HepG2 (cell line): ENCODE measurements around the gene ZNF524. TPM values are rescaled to one million over a fixed set of nuclear protein-coding genes. Genes with fewer than 3 reads are reported as not detected.
A peak's percentile ranks its signal among the peaks of the same experiment; 100 is the strongest.

ENCODE experiments used
- ATF1 ChIP-seq: IDR thresholded peaks from 2 replicates; pipeline ENCODE4 v1.6.1; 2016; ENCODE audit warnings: mild to moderate bottlenecking, control low read depth
- ATF7-NPFF ChIP-seq: sonication (generic); formaldehyde crosslinking; IDR thresholded peaks from 2 replicates; pipeline ENCODE4 v1.8.1; 2023; ENCODE audit warnings: mild to moderate bottlenecking, low read depth, missing genetic modification reagents, moderate library complexity
- BRF2 ChIP-seq: sonication (generic); formaldehyde crosslinking; IDR thresholded peaks from 2 replicates; pipeline ENCODE4 v1.8.1; 2022; ENCODE audit warnings: mild to moderate bottlenecking, missing genetic modification reagents
- CTCF ChIP-seq: sonication (generic); formaldehyde crosslinking; IDR thresholded peaks from 2 replicates; pipeline ENCODE4 v1.5.0; 2020; ENCODE audit warnings: mild to moderate bottlenecking, missing genetic modification reagents, moderate library complexity
- KAT8 ChIP-seq: IDR thresholded peaks from 2 replicates; pipeline ENCODE4 v1.6.1; 2016; ENCODE audit warnings: missing genetic modification reagents, missing compliant biosample characterization
- NBN ChIP-seq: fragments of 450-650 bp; conservative IDR thresholded peaks from 2 replicates; pipeline ENCODE4 v1.6.1; 2017
- NKX3-1 ChIP-seq: sonication (generic); formaldehyde crosslinking; IDR thresholded peaks from 2 replicates; pipeline ENCODE4 v1.5.0; 2020; ENCODE audit warnings: missing genetic modification reagents
- PRPF4 ChIP-seq: fragments of 200-400 bp; formaldehyde crosslinking; IDR thresholded peaks from 2 replicates; pipeline ENCODE4 v1.6.1; 2016; ENCODE audit warnings: low read length, low read depth; ENCODE audit not compliant: poor library complexity, severe bottlenecking
- RARG ChIP-seq: sonication (generic); formaldehyde crosslinking; IDR thresholded peaks from 2 replicates; pipeline ENCODE4 v1.4.0; 2020; ENCODE audit warnings: low read depth, mild to moderate bottlenecking, missing genetic modification reagents
- SIN3B ChIP-seq: fragments of 150-350 bp; IDR thresholded peaks from 2 replicates; pipeline ENCODE4 v1.6.1; 2014; ENCODE audit warnings: low read length
- SIX4 ChIP-seq: sonication (generic); formaldehyde crosslinking; IDR thresholded peaks from 2 replicates; pipeline ENCODE4 v1.4.0; 2020; ENCODE audit warnings: missing genetic modification reagents
- STAT6 ChIP-seq: sonication (generic); formaldehyde crosslinking; IDR thresholded peaks from 2 replicates; pipeline ENCODE4 v1.4.0; 2020; ENCODE audit warnings: missing genetic modification reagents, mild to moderate bottlenecking, borderline replicate concordance
- ZBTB38 ChIP-seq: sonication (generic); formaldehyde crosslinking; IDR thresholded peaks from 2 replicates; pipeline ENCODE4 v1.5.1; 2020; ENCODE audit warnings: mild to moderate bottlenecking, missing genetic modification reagents
- ZNF205 ChIP-seq: IDR thresholded peaks from 2 replicates; pipeline ENCODE4 v1.6.1; 2018; ENCODE audit warnings: missing biosample characterization, missing genetic modification reagents
- ZNF30 ChIP-seq: sonication (generic); formaldehyde crosslinking; IDR thresholded peaks from 2 replicates; pipeline ENCODE4 v1.5.0; 2020; ENCODE audit warnings: mild to moderate bottlenecking, missing genetic modification reagents
- ZNF691 ChIP-seq: sonication (generic); formaldehyde crosslinking; IDR thresholded peaks from 2 replicates; pipeline ENCODE4 v1.4.0; 2020; ENCODE audit warnings: missing genetic modification reagents, low read depth, mild to moderate bottlenecking, borderline replicate concordance
- ZNF770 ChIP-seq: sonication (generic); formaldehyde crosslinking; IDR thresholded peaks from 2 replicates; pipeline ENCODE4 v1.5.0; 2020; ENCODE audit warnings: mild to moderate bottlenecking, missing genetic modification reagents
- ZNF816 ChIP-seq: sonication (generic); formaldehyde crosslinking; IDR thresholded peaks from 2 replicates; pipeline ENCODE4 v1.8.0; 2022; ENCODE audit warnings: missing genetic modification reagents, mild to moderate bottlenecking, borderline replicate concordance
- ZSCAN31 ChIP-seq: sonication (generic); formaldehyde crosslinking; IDR thresholded peaks from 2 replicates; pipeline ENCODE4 v1.5.0; 2020; ENCODE audit warnings: low read depth, mild to moderate bottlenecking, missing genetic modification reagents
- ZXDC ChIP-seq: sonication (generic); formaldehyde crosslinking; IDR thresholded peaks from 2 replicates; pipeline ENCODE4 v1.5.0; 2020; ENCODE audit warnings: mild to moderate bottlenecking, missing genetic modification reagents
- polyA plus RNA-seq, 8 experiments: library from polyadenylated mRNA; depleted of rRNA in 3 of 8; stranded (reverse) in 7 of 8; unstranded in 1 of 8; fragments of >200 nt; fragmentation: Illumina TruSeq in 4 of 8; extraction: Trizol in 4 of 8; gene quantifications; 2 replicates each; pipeline versions ENCODE4 v1.2.1 to v1.2.3, GENCODE V29; 2011 to 2016; ENCODE audit warnings: low read depth in 4 of 8, missing spikeins in 1 of 8, mixed read lengths in 1 of 8; ENCODE audit not compliant: insufficient read depth in 1 of 8
- total RNA-seq, 5 experiments: library from RNA; depleted of rRNA; stranded (reverse); fragments of >200 nt; fragmentation: Illumina TruSeq; extraction: Trizol; gene quantifications; 2 replicates each; pipeline ENCODE4 v1.2.3, GENCODE V29; 2016; ENCODE audit warnings: low read depth in 1 of 5

The ZNF524 gene
- total and polyA plus RNA-seq, 2 of the 13 experiments (the other 11 are each of a cell fraction or from before 2014, with no cell fraction given) = 3.2 to 4.6 TPM

GRCh38 chr19:55554741-55555152 is 45.3 kb upstream of the ZNF524 start (continued):
- TF ChIP-seq ATF7-NPFF (CRISPR knock-in tag) = no peak
- no peak for TF ChIP-seq ZNF770
- TF ChIP-seq CTCF = no peak
- no peak for TF ChIP-seq ZNF816 (CRISPR knock-in tag)
- no peak for TF ChIP-seq SIN3B
- 0 out of 2 replicates have a peak, but pooled peaks have one; percentile 27 for TF ChIP-seq ZNF205 (CRISPR knock-in tag)
- TF ChIP-seq ZXDC (CRISPR knock-in tag) = no peak
- TF ChIP-seq RARG (CRISPR knock-in tag) = no peak
- TF ChIP-seq KAT8 (CRISPR knock-in tag) = peak; percentile 73
- no peak for TF ChIP-seq STAT6
- no peak for TF ChIP-seq NKX3-1 (CRISPR knock-in tag)
- TF ChIP-seq ATF1 (CRISPR knock-in tag) = no peak
- no peak for TF ChIP-seq ZBTB38
- no peak for TF ChIP-seq BRF2 (CRISPR knock-in tag)
- TF ChIP-seq SIX4 = no peak
- TF ChIP-seq ZNF30 = no peak
- no peak for TF ChIP-seq ZNF691
- TF ChIP-seq ZSCAN31 (CRISPR knock-in tag) = no peak
- no peak for TF ChIP-seq PRPF4
- TF ChIP-seq NBN = no peak
